OCI-LY1 (cell line): Measurements from ENCODE around the gene CTBP2.

ENCODE experiments used
- H2AFZ ChIP-seq: fragments of 200-600 bp; sonication (generic), shearing (Covaris generic); 2 replicates; pipeline ENCODE4 v1.6.0; 2014; ENCODE audit warnings: antibody characterized with exemption, mild to moderate bottlenecking, low read length
- H3F3A ChIP-seq: fragments of 200-600 bp; sonication (generic), shearing (Covaris generic); 2 replicates; pipeline ENCODE4 v1.6.0; 2014; ENCODE audit warnings: mild to moderate bottlenecking, antibody characterized with exemption, low read length, moderate library complexity; ENCODE audit not compliant: insufficient read depth
- H3K27ac ChIP-seq: fragments of 200-600 bp; sonication (generic); 2 replicates; pipeline ENCODE4 v1.5.1; 2014; ENCODE audit warnings: low read length, mixed run types, mild to moderate bottlenecking, low read depth; ENCODE audit not compliant: poor library complexity, severe bottlenecking
- H3K27me3 ChIP-seq: fragments of 200-600 bp; sonication (generic); 2 replicates; pipeline ENCODE4 v1.6.0; 2014; ENCODE audit warnings: antibody characterized with exemption, mild to moderate bottlenecking, low read length, moderate library complexity; ENCODE audit not compliant: insufficient read depth
- H3K36me3 ChIP-seq: fragments of 200-600 bp; sonication (generic); 2 replicates; pipeline ENCODE4 v1.6.1; 2014; ENCODE audit warnings: mild to moderate bottlenecking, antibody characterized with exemption, low read length, moderate library complexity, mixed read lengths; ENCODE audit not compliant: insufficient read depth
- H3K4me1 ChIP-seq: fragments of 200-600 bp; sonication (generic); 2 replicates; pipeline ENCODE4 v1.5.1; 2014; ENCODE audit warnings: mild to moderate bottlenecking, low read length, moderate library complexity; ENCODE audit not compliant: insufficient read depth, severe bottlenecking
- H3K4me2 ChIP-seq: fragments of 200-600 bp; sonication (generic), shearing (Covaris generic); 2 replicates; pipeline ENCODE4 v1.6.1; 2014; ENCODE audit warnings: low read length
- H3K4me3 ChIP-seq: fragments of 200-600 bp; sonication (generic); 2 replicates; pipeline ENCODE4 v1.5.1; 2014; ENCODE audit warnings: low read length, low read depth, mild to moderate bottlenecking, mixed read lengths; ENCODE audit not compliant: poor library complexity, severe bottlenecking
- H3K79me2 ChIP-seq: fragments of 200-600 bp; shearing (Covaris generic); 2 replicates; pipeline ENCODE4 v1.6.1; 2016; ENCODE audit warnings: mixed run types, low read length, mixed read lengths; ENCODE audit not compliant: insufficient read depth
- H3K9ac ChIP-seq: fragments of 200-600 bp; sonication (generic), shearing (Covaris generic); 2 replicates; pipeline ENCODE4 v1.6.1; 2014; ENCODE audit warnings: mild to moderate bottlenecking, low read length, mixed read lengths
- H3K9me2 ChIP-seq: fragments of 200-600 bp; sonication (generic), shearing (Covaris generic); 2 replicates; pipeline ENCODE4 v1.6.1; 2014; ENCODE audit warnings: low read depth, mild to moderate bottlenecking, low read length, mixed read lengths
- H3K9me3 ChIP-seq: fragments of 200-600 bp; shearing (Covaris generic); 2 replicates; pipeline ENCODE4 v1.6.1; 2014; ENCODE audit warnings: low read length, mixed read lengths
- H4K20me1 ChIP-seq: fragments of 200-600 bp; sonication (generic), shearing (Covaris generic); 2 replicates; pipeline ENCODE4 v1.6.0; 2016; ENCODE audit warnings: mild to moderate bottlenecking, low read length; ENCODE audit not compliant: insufficient read depth
- EZH2 ChIP-seq: fragments of 200-600 bp; sonication (generic), shearing (Covaris generic); IDR thresholded peaks from 2 replicates; pipeline ENCODE4 v1.8.0; 2017; ENCODE audit warnings: borderline replicate concordance, mixed run types, mild to moderate bottlenecking, antibody characterized with exemption, low read length, moderate library complexity, mixed read lengths
- TF ChIP-seq, protein P1 (sequence below): fragments of 200-600 bp; sonication (generic), shearing (Covaris generic); IDR thresholded peaks from 2 replicates; pipeline ENCODE4 v1.5.1; 2017; ENCODE audit warnings: mild to moderate bottlenecking, antibody characterized with exemption, low read length, moderate library complexity, mixed read lengths

CTBP2 gene

DNA sequence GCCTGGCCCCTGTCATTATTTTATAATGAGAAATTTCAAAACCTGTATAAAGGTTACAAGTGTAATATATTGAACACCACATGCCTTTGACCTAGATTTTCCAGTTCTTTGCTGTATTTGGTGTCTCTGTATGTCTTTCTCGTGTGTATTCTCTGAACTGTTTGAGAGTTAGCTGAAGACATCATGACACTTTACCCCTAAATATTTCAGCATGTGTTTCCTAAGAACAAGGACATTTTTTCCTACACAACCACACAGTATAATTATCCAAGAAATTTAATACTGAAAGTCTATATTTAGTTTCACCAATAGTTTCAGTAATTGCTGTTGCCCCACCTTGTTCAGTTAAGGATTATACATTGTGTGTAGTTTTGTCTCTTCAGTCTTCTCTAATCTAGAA is 203.6 kb downstream of the CTBP2 start:
- no peaks in the 10 kb centered on the region for H4K20me1 ChIP-seq

DNA sequence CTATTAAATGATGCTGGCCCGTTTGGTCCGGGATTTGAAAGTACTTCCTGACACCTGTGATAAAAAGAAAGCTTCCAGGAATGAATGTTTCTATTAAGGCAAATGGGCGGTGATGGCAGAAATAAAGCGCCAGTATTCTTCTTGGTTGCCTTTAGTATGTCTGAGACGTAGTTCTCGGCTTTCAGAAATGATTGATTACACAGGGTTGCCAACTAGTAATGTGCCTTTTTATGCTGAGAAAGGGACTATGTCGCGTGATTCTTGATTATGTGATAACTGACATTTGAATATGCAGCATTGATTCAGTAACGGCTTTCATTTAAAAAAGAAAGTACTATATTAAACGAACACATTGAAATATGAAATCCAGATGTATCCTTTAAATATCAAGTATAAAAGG is 204.5 kb downstream of the CTBP2 start:
- H4K20me1 ChIP-seq = no peaks in the 10 kb centered on the region
- peaks cover 16% of the 10 kb centered on the region for H3K4me1 ChIP-seq
- H3K4me3 ChIP-seq = no peak overlapping the region
- no peaks in the 10 kb centered on the region for H3K9me3 ChIP-seq
- no peaks in the 10 kb centered on the region for H3K36me3 ChIP-seq
- no peak overlapping the region for H3K27ac ChIP-seq
- H3K27me3 ChIP-seq = no peaks in the 10 kb centered on the region
- H3K4me2 ChIP-seq = no peak overlapping the region
- TF ChIP-seq, protein P1, sequence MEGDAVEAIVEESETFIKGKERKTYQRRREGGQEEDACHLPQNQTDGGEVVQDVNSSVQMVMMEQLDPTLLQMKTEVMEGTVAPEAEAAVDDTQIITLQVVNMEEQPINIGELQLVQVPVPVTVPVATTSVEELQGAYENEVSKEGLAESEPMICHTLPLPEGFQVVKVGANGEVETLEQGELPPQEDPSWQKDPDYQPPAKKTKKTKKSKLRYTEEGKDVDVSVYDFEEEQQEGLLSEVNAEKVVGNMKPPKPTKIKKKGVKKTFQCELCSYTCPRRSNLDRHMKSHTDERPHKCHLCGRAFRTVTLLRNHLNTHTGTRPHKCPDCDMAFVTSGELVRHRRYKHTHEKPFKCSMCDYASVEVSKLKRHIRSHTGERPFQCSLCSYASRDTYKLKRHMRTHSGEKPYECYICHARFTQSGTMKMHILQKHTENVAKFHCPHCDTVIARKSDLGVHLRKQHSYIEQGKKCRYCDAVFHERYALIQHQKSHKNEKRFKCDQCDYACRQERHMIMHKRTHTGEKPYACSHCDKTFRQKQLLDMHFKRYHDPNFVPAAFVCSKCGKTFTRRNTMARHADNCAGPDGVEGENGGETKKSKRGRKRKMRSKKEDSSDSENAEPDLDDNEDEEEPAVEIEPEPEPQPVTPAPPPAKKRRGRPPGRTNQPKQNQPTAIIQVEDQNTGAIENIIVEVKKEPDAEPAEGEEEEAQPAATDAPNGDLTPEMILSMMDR = no peak
- TF ChIP-seq EZH2 = no peak
- no peak overlapping the region for H2AFZ ChIP-seq
- no peaks in the 10 kb centered on the region for H3K9me2 ChIP-seq
- no peak overlapping the region for H3K9ac ChIP-seq
- H3K79me2 ChIP-seq = peaks cover 43% of the 10 kb centered on the region
- no peaks in the 10 kb centered on the region for H3F3A ChIP-seq

More for the DNA sequence above, 203.6 kb downstream of the CTBP2 start:
- no peak overlapping the region for H3K27ac ChIP-seq
- no peak for TF ChIP-seq EZH2
- TF ChIP-seq, protein P1 = no peak
- no peaks in the 10 kb centered on the region for H3K27me3 ChIP-seq
- H3K4me2 ChIP-seq = no peak overlapping the region
- no peaks in the 10 kb centered on the region; the same call in 1 of the 2 replicates for H3K36me3 ChIP-seq
- H3K9me2 ChIP-seq = no peaks in the 10 kb centered on the region
- H2AFZ ChIP-seq = no peak overlapping the region
- H3K79me2 ChIP-seq = peaks cover 42% of the 10 kb centered on the region
- peaks cover 16% of the 10 kb centered on the region for H3K4me1 ChIP-seq
- no peak overlapping the region for H3K4me3 ChIP-seq
- no peaks in the 10 kb centered on the region for H3F3A ChIP-seq
- no peak overlapping the region for H3K9ac ChIP-seq
- no peaks in the 10 kb centered on the region for H3K9me3 ChIP-seq

DNA sequence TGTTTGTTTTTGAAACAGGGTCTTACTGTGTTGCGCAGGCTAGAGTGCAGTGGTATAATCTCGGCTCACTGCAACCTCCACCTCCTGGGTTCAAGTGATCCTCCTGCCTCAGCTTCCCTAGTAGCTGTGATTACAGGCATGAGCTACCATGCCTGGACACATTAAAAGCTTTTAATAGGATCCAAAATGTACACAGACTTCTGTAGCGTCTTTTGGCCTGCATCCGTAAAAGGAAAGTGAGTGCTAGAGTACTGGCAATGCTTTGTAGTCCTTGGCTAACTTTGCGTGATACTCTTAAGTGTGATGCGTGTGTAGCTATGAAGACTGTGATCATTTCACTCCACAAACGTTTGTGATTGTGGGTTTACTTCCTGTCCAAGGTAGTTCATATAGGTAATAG is 205.1 kb downstream of the CTBP2 start:
- H3K27me3 ChIP-seq = no peaks in the 10 kb centered on the region
- H3K36me3 ChIP-seq = no peaks in the 10 kb centered on the region
- H3K4me3 ChIP-seq = no peak overlapping the region
- no peaks in the 10 kb centered on the region for H3K9me3 ChIP-seq
- no peak overlapping the region for H3K9ac ChIP-seq
- H3F3A ChIP-seq = no peaks in the 10 kb centered on the region
- TF ChIP-seq, protein P1 = no peak
- TF ChIP-seq EZH2 = no peak
- no peak overlapping the region for H3K4me2 ChIP-seq
- H3K9me2 ChIP-seq = no peaks in the 10 kb centered on the region
- H3K4me1 ChIP-seq = peaks cover 16% of the 10 kb centered on the region
- no peaks in the 10 kb centered on the region for H4K20me1 ChIP-seq
- H3K79me2 ChIP-seq = peaks cover 39% of the 10 kb centered on the region
- no peak overlapping the region for H2AFZ ChIP-seq
- H3K27ac ChIP-seq = no peak overlapping the region
